Spleen (tissue), 11 donors: ENCODE data around the gene UGT1A10. TPM values are rescaled to one million over a fixed set of nuclear protein-coding genes. Genes with fewer than 3 reads are reported as not detected.

Source experiments
- DNase-seq: peaks from one replicate; pipeline ENCODE4 v3.0.0-alpha.2; 2020
- H3K27ac ChIP-seq, 8 donors: fragments of 200-600 bp; sonication (generic) in 7 of 8; 1 replicate in 4 of 8; 2 replicates in 4 of 8; pipeline versions ENCODE4 v1.5.0 to v1.8.0; 2016 to 2021; ENCODE audit warnings: inconsistent platforms in 4 of 8, mild to moderate bottlenecking in 4 of 8, moderate library complexity in 1 of 8
- H3K27me3 ChIP-seq, 7 donors: fragments of 200-600 bp; sonication (generic) in 6 of 7; replicated peaks in 1 of 7; 1 replicate in 4 of 7; 2 replicates in 3 of 7; pipeline versions ENCODE4 v1.5.0 to v1.8.0; 2016 to 2021; ENCODE audit warnings: inconsistent platforms in 3 of 7, mild to moderate bottlenecking in 1 of 7
- H3K36me3 ChIP-seq, 6 donors: fragments of 200-600 bp; sonication (generic) in 5 of 6; 1 replicate in 4 of 6; 2 replicates in 2 of 6; pipeline versions ENCODE4 v1.5.0 to v1.8.0; 2016 to 2021; ENCODE audit warnings: inconsistent platforms in 2 of 6
- H3K4me1 ChIP-seq, 6 donors: fragments of 200-600 bp; sonication (generic) in 5 of 6; 1 replicate in 3 of 6; 2 replicates in 3 of 6; pipeline versions ENCODE4 v1.5.0 to v1.8.0; 2016 to 2021; ENCODE audit warnings: inconsistent platforms in 3 of 6
- H3K4me3 ChIP-seq, 8 donors: fragments of 200-600 bp; sonication (generic) in 7 of 8; 1 replicate in 4 of 8; 2 replicates in 4 of 8; pipeline versions ENCODE4 v1.5.0 to v1.8.0; 2016 to 2021; ENCODE audit warnings: inconsistent platforms in 4 of 8, mild to moderate bottlenecking in 4 of 8, moderate library complexity in 2 of 8
- H3K9me3 ChIP-seq, 8 donors: fragments of 200-600 bp; sonication (generic) in 7 of 8; 1 replicate in 4 of 8; 2 replicates in 4 of 8; pipeline versions ENCODE4 v1.5.0 to v1.8.0; 2016 to 2021; ENCODE audit warnings: inconsistent platforms in 4 of 8
- CTCF ChIP-seq, 11 experiments: fragments of 200-600 bp in 7 of 11; fragments of 450-650 bp in 4 of 11; sonication (generic) in 4 of 11; IDR thresholded peaks in 8 of 11; conservative IDR thresholded peaks in 3 of 11; 1 replicate in 7 of 11; 2 replicates in 4 of 11; pipeline versions ENCODE4 v1.4.0 to v1.8.0; 2016 to 2021; ENCODE audit warnings: antibody characterized with exemption in 11 of 11, inconsistent platforms in 4 of 11, mild to moderate bottlenecking in 1 of 11
- POLR2A ChIP-seq, 3 donors: fragments of 450-650 bp; IDR thresholded peaks; one replicate each; pipeline ENCODE4 v1.5.1; 2017; ENCODE audit warnings: antibody characterized with exemption in 3 of 3, mild to moderate bottlenecking in 1 of 3
- POLR2AphosphoS5 ChIP-seq, 3 donors: sonication (generic); formaldehyde crosslinking; IDR thresholded peaks; one replicate each; pipeline ENCODE4 v1.5.1; 2017; ENCODE audit warnings: antibody characterized with exemption in 3 of 3
- WGBS, 5 donors: extraction: QIAGEN DNeasy Blood & Tissue Kit in 3 of 5; methylation state at CpG; one replicate each; pipeline versions ENCODE4 v1.1.5 to v1.1.7; 2013 to 2018; 5-methylcytosine and 5-hydroxymethylcytosine counted together
- intact Hi-C: fragments of 100-400 bp; cut with DNase I; formaldehyde crosslinking; loops from one replicate; pipeline ENCODE4 v1.15.0; 2023; ENCODE audit warnings: low total_unique reads
- polyA plus RNA-seq, 3 donors: library from polyadenylated mRNA; stranded (reverse); fragments of 200-250 nt; gene quantifications; one replicate each; pipeline ENCODE4 v1.2.1, GENCODE V29; 2013
- total RNA-seq, 7 donors: library from RNA; depleted of rRNA in 3 of 7; stranded (reverse); fragments of >200 nt in 3 of 7; fragmentation: NEBNext Ultra II Directional in 4 of 7; extraction: Animal tissue kit (Norgen Biotek cat#: 25700) in 4 of 7; gene quantifications; one replicate each; pipeline versions ENCODE4 v1.1.0 to v1.2.1, GENCODE V29; 2016 to 2021
- donor health status: healthy with polysubstance abuse.
- donor health status: DM: no; HTN: no; CAD: no; lungs with moderate emphysema.
- donor health status: DM: no; HTN: no; CAD: no.
- donor health status: Bipolar disorder and iron deficiency.
- donor health status: healthy.
- donor health status: DM: no; HTN: no; CAD: no.
- donor health status: DM: yes; HTN: yes; CAD: no.

Gene UGT1A10
- total and polyA plus RNA-seq, 10 donors, result 0.03 TPM; not detected in 9

- intact Hi-C loops, result no loop called here
- no peaks in the 10 kb centered on the region for H3K36me3 ChIP-seq
- no peak for TF ChIP-seq CTCF (IDR thresholded peaks at IDR 0.05 in 8 of 11, conservative IDR thresholded peaks at IDR 0.05 in 3 of 11)
- no peak for TF ChIP-seq POLR2AphosphoS5 (IDR thresholded peaks at IDR 0.05)
- no peak for TF ChIP-seq POLR2A (IDR thresholded peaks at IDR 0.05)
- H3K4me3 ChIP-seq, result no peak overlapping the region
- peaks cover 0 to 49% (median 0%) of the 10 kb centered on the region in 7 donors for H3K27me3 ChIP-seq
- WGBS, 5 donors, result 82 to 93% (median 89%) methylated on average over 8 of the region's 8 CpGs
- H3K4me1 ChIP-seq, result no peaks in the 10 kb centered on the region
- H3K27ac ChIP-seq, result no peak overlapping the region
- DNase-seq, result peak; percentile 38
- peaks cover 0 to 4% (median 0%) of the 10 kb centered on the region in 8 donors for H3K9me3 ChIP-seq
These were observed 175.5 kb downstream of the UGT1A10 start for GRCh38 chr2:233811732-233812131.

GRCh38 chr2:233813236-233814055 lies 177.2 kb downstream of the UGT1A10 start:
- Histone ChIP-seq H3K4me3 (no peak overlapping the region), H3K4me1 (no peaks in the 10 kb centered on the region), H3K9me3 (peaks cover 0 to 4% (median 0%) of the 10 kb centered on the region in 8 donors), H3K36me3 (no peaks in the 10 kb centered on the region), H3K27ac (no peak overlapping the region), H3K27me3 (peaks cover 0 to 35% (median 0%) of the 10 kb centered on the region in 7 donors)
- intact Hi-C loops, result no loop called here
- WGBS, 5 donors, result 78 to 89% (median 84%) methylated on average over 3 of the region's 3 CpGs
- DNase-seq, result peak; percentile 16
- TF ChIP-seq POLR2A (IDR thresholded peaks at IDR 0.05) (no peak), CTCF (IDR thresholded peaks at IDR 0.05 in 8 of 11, conservative IDR thresholded peaks at IDR 0.05 in 3 of 11) (no peak), POLR2AphosphoS5 (IDR thresholded peaks at IDR 0.05) (no peak)

GRCh38 chr2:233814056-233814835 lies 178.0 kb downstream of the UGT1A10 start:
- peak; percentile 73 for DNase-seq
- H3K27ac ChIP-seq, result no peak overlapping the region
- no peaks in the 10 kb centered on the region for H3K4me1 ChIP-seq
- intact Hi-C loops, result no loop called here
- TF ChIP-seq CTCF (IDR thresholded peaks at IDR 0.05 in 8 of 11, conservative IDR thresholded peaks at IDR 0.05 in 3 of 11) (no peak), POLR2A (IDR thresholded peaks at IDR 0.05) (no peak), POLR2AphosphoS5 (IDR thresholded peaks at IDR 0.05) (no peak)
- H3K27me3 ChIP-seq, result peaks cover 0 to 28% (median 0%) of the 10 kb centered on the region in 7 donors
- WGBS, 5 donors, result 61 to 86% (median 74%) methylated on average over 2 of the region's 2 CpGs
- no peak overlapping the region for H3K4me3 ChIP-seq
- H3K36me3 ChIP-seq, result no peaks in the 10 kb centered on the region
- peaks cover 0 to 4% (median 0%) of the 10 kb centered on the region in 8 donors for H3K9me3 ChIP-seq

- DNase-seq, result no peak
- TF ChIP-seq POLR2A (IDR thresholded peaks at IDR 0.05) (no peak), CTCF (IDR thresholded peaks at IDR 0.05 in 8 of 11, conservative IDR thresholded peaks at IDR 0.05 in 3 of 11) (no peak), POLR2AphosphoS5 (IDR thresholded peaks at IDR 0.05) (no peak)
- WGBS, 5 donors, result 71 to 94% (median 79%) methylated on average over 6 of the region's 6 CpGs
- Histone ChIP-seq H3K4me1 (no peaks in the 10 kb centered on the region), H3K27me3 (peaks cover 0 to 24% (median 0%) of the 10 kb centered on the region in 7 donors), H3K36me3 (no peaks in the 10 kb centered on the region), H3K27ac (no peak overlapping the region), H3K9me3 (peaks cover 0 to 4% (median 0%) of the 10 kb centered on the region in 8 donors), H3K4me3 (no peak overlapping the region)
- intact Hi-C loops, result no loop called here
These were observed 179.6 kb downstream of the UGT1A10 start for GRCh38 chr2:233815861-233816260.
